ENCODE measurements around the gene TMEM81. TPM values are rescaled to one million over a fixed set of nuclear protein-coding genes. Genes with fewer than 3 reads are reported as not detected.

The TMEM81 gene
- total and polyA plus RNA-seq, 10 donors = 2.4 to 5.4 (median 3.4) TPM

- peaks cover 0 to 59% (median 17%) of the 10 kb centered on the region in 7 donors for H3K27me3 ChIP-seq (replicated peaks in 1 of 7)
- TF ChIP-seq POLR2AphosphoS5 (IDR thresholded peaks at IDR 0.05) = no peak
- TF ChIP-seq POLR2A (IDR thresholded peaks at IDR 0.05) = no peak
- no peak for TF ChIP-seq CTCF (IDR thresholded peaks at IDR 0.05 in 8 of 11, conservative IDR thresholded peaks at IDR 0.05 in 3 of 11)
- no peak for DNase-seq
- 84 to 92% (median 89%) methylated on average over 7 to 9 of the region's 9 CpGs for WGBS, 5 donors
- no peak overlapping the region for H3K4me3 ChIP-seq
- H3K36me3 ChIP-seq = no peaks in the 10 kb centered on the region
- intact Hi-C loops (cut with DNase I; ENCODE audit: low total_unique reads) = no loop called here
- no peaks in the 10 kb centered on the region for H3K9me3 ChIP-seq
- no peak overlapping the region for H3K27ac ChIP-seq
- peaks cover 0 to 3% (median 0%) of the 10 kb centered on the region in 6 donors for H3K4me1 ChIP-seq
These were observed 35.9 kb downstream of the TMEM81 start for GRCh38 chr1:205048382-205048781.

- DNase-seq = no peak
- Histone ChIP-seq H3K36me3 (no peaks in the 10 kb centered on the region), H3K9me3 (no peaks in the 10 kb centered on the region), H3K4me1 (peaks cover 0 to 9% (median 5%) of the 10 kb centered on the region in 6 donors), H3K27me3 (replicated peaks in 1 of 7) (peaks cover 0 to 62% (median 23%) of the 10 kb centered on the region in 7 donors), H3K4me3 (no peak overlapping the region), H3K27ac (no peak overlapping the region)
- TF ChIP-seq CTCF (IDR thresholded peaks at IDR 0.05 in 8 of 11, conservative IDR thresholded peaks at IDR 0.05 in 3 of 11) (no peak), POLR2AphosphoS5 (IDR thresholded peaks at IDR 0.05) (no peak), POLR2A (IDR thresholded peaks at IDR 0.05) (no peak)
- intact Hi-C loops (cut with DNase I; ENCODE audit: low total_unique reads) = no loop called here
- WGBS, 5 donors = 74 to 85% (median 78%) methylated on average over 5 of the region's 5 CpGs
These were observed 36.5 kb downstream of the TMEM81 start for GRCh38 chr1:205047764-205048231.

DNA sequence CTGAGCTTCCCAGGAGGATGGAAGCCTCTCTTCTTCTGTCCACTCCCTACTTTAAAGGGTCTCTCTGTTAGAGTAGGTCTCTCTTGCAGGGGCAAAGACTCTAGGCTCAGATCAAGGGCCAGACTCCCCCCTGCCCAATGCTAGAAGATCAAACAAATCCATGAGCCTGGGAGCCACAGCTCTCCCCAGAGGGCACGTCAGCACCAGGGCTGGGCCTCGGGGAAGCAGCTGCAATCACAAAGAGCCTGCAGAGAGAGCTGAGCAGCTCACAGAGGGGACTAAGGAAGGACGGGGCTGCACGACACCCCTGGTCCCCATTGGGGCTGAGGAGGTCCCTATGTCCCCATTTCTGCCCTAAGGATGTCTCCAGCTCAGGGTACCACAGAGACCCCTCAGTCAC, 37.4 kb downstream of the TMEM81 start:
- intact Hi-C loops (cut with DNase I; ENCODE audit: low total_unique reads) = no loop called here
- H3K4me1 ChIP-seq = peaks cover 0 to 13% (median 8%) of the 10 kb centered on the region in 6 donors
- peaks cover 0 to 64% (median 26%) of the 10 kb centered on the region in 7 donors for H3K27me3 ChIP-seq (replicated peaks in 1 of 7)
- no peaks in the 10 kb centered on the region for H3K9me3 ChIP-seq
- 44 to 74% (median 48%) methylated on average over 4 of the region's 4 CpGs for WGBS, 5 donors
- DNase-seq = no peak
- no peaks in the 10 kb centered on the region for H3K36me3 ChIP-seq
- no peak for TF ChIP-seq POLR2AphosphoS5 (IDR thresholded peaks at IDR 0.05)
- no peak for TF ChIP-seq CTCF (IDR thresholded peaks at IDR 0.05 in 8 of 11, conservative IDR thresholded peaks at IDR 0.05 in 3 of 11)
- no peak for TF ChIP-seq POLR2A (IDR thresholded peaks at IDR 0.05)
- no peak overlapping the region for H3K27ac ChIP-seq
- H3K4me3 ChIP-seq = no peak overlapping the region

DNA sequence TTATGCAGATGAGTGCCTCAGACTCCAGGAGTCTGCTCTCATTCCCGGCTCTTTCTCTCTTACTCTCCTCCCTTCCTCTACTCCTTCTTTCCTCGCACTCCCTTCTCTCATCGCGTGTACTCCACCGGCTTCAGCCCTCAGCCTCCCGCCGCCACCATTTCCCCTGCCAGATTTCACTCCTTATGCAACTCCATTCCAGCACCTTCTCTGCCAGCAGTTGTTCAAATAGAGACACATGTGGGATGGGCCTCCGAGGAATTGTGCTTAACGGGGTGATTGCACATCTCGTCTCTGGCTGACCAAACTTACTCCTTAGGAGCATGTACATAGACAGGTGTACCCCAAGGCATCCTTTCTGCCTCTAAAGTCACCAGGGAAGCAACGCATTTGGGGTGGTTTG, 39.1 kb downstream of the TMEM81 start:
- no peak for DNase-seq
- Histone ChIP-seq H3K27ac (no peak overlapping the region), H3K4me1 (peaks cover 0 to 13% (median 8%) of the 10 kb centered on the region in 6 donors), H3K27me3 (replicated peaks in 1 of 7) (peaks cover 0 to 76% (median 30%) of the 10 kb centered on the region in 7 donors), H3K36me3 (no peaks in the 10 kb centered on the region), H3K4me3 (no peak overlapping the region), H3K9me3 (no peaks in the 10 kb centered on the region)
- intact Hi-C loops (cut with DNase I; ENCODE audit: low total_unique reads) = no loop called here
- WGBS, 5 donors = 33 to 51% (median 34%) methylated on average over 11 of the region's 11 CpGs
- TF ChIP-seq POLR2A (IDR thresholded peaks at IDR 0.05) (no peak), POLR2AphosphoS5 (IDR thresholded peaks at IDR 0.05) (no peak), CTCF (IDR thresholded peaks at IDR 0.05 in 8 of 11, conservative IDR thresholded peaks at IDR 0.05 in 3 of 11) (no peak)

Data from spleen (tissue), 11 donors.